HepG2 (cell line): ENCODE data around the gene ARVCF. TPM values are rescaled to one million over a fixed set of nuclear protein-coding genes. Genes with fewer than 3 reads are reported as not detected.
A peak's percentile ranks its signal among the peaks of the same experiment; 100 is the strongest.

Experiments
- AFF4 ChIP-seq: sonication (generic); formaldehyde crosslinking; IDR thresholded peaks from 2 replicates; pipeline ENCODE4 v1.4.0; 2020; ENCODE audit warnings: missing genetic modification reagents
- ARID4A ChIP-seq: sonication (generic); formaldehyde crosslinking; IDR thresholded peaks from 2 replicates; pipeline ENCODE4 v1.5.0; 2020; ENCODE audit warnings: mild to moderate bottlenecking, missing genetic modification reagents, borderline replicate concordance
- BATF2 ChIP-seq: sonication (generic); formaldehyde crosslinking; IDR thresholded peaks from 2 replicates; pipeline ENCODE4 v1.8.0; 2022; ENCODE audit warnings: mild to moderate bottlenecking, missing genetic modification reagents, moderate library complexity
- BORCS8-MEF2B ChIP-seq: sonication (generic); formaldehyde crosslinking; IDR thresholded peaks from 2 replicates; pipeline ENCODE4 v1.8.0; 2022; ENCODE audit warnings: mild to moderate bottlenecking, missing genetic modification reagents
- ELF3 ChIP-seq: IDR thresholded peaks from 2 replicates; pipeline ENCODE4 v1.6.1; 2016; ENCODE audit warnings: missing genetic modification reagents, missing compliant biosample characterization
- IRF2 ChIP-seq: IDR thresholded peaks from 2 replicates; pipeline ENCODE4 v1.6.1; 2018; ENCODE audit warnings: missing genetic modification reagents, missing compliant biosample characterization
- JARID2 ChIP-seq: sonication (generic); formaldehyde crosslinking; IDR thresholded peaks from 2 replicates; pipeline ENCODE4 v1.8.1; 2023; ENCODE audit warnings: missing genetic modification reagents, inconsistent platforms; ENCODE audit not compliant: insufficient replicate concordance
- MNT ChIP-seq: fragments of 450-650 bp; IDR thresholded peaks from 2 replicates; pipeline ENCODE4 v1.6.1; 2016
- MTF1 ChIP-seq: sonication (generic); formaldehyde crosslinking; IDR thresholded peaks from 2 replicates; pipeline ENCODE4 v1.5.0; 2020; ENCODE audit warnings: missing genetic modification reagents
- PCBP2 ChIP-seq: fragments of 200-400 bp; formaldehyde crosslinking; optimal IDR thresholded peaks from 2 replicates; pipeline ENCODE3; 2018; ENCODE audit warnings: low read length, low read depth; ENCODE audit not compliant: poor library complexity, severe bottlenecking
- ZNF280B ChIP-seq: sonication (generic); formaldehyde crosslinking; IDR thresholded peaks from 2 replicates; pipeline ENCODE4 v1.5.0; 2020; ENCODE audit warnings: missing genetic modification reagents, mild to moderate bottlenecking, borderline replicate concordance
- ZNF30 ChIP-seq: sonication (generic); formaldehyde crosslinking; IDR thresholded peaks from 2 replicates; pipeline ENCODE4 v1.5.0; 2020; ENCODE audit warnings: mild to moderate bottlenecking, missing genetic modification reagents
- ZNF451 ChIP-seq: sonication (generic); formaldehyde crosslinking; IDR thresholded peaks from 2 replicates; pipeline ENCODE4 v1.5.0; 2020; ENCODE audit warnings: mild to moderate bottlenecking, missing genetic modification reagents
- ZNF501 ChIP-seq: sonication (generic); formaldehyde crosslinking; IDR thresholded peaks from 2 replicates; pipeline ENCODE4 v1.5.1; 2020; ENCODE audit warnings: mild to moderate bottlenecking, moderate library complexity, missing genetic modification reagents
- ZNF569 ChIP-seq: sonication (generic); formaldehyde crosslinking; IDR thresholded peaks from 2 replicates; pipeline ENCODE4 v1.5.0; 2020; ENCODE audit warnings: mild to moderate bottlenecking, missing genetic modification reagents, moderate library complexity, borderline replicate concordance
- ZNF607 ChIP-seq: sonication (generic); formaldehyde crosslinking; IDR thresholded peaks from 2 replicates; pipeline ENCODE4 v1.5.1; 2020; ENCODE audit warnings: missing genetic modification reagents, mild to moderate bottlenecking, borderline replicate concordance
- polyA plus RNA-seq, 8 experiments: library from polyadenylated mRNA; depleted of rRNA in 3 of 8; stranded (reverse) in 7 of 8; unstranded in 1 of 8; fragments of >200 nt; fragmentation: Illumina TruSeq in 4 of 8; extraction: Trizol in 4 of 8; gene quantifications; 2 replicates each; pipeline versions ENCODE4 v1.2.1 to v1.2.3, GENCODE V29; 2011 to 2016; ENCODE audit warnings: low read depth in 4 of 8, missing spikeins in 1 of 8, mixed read lengths in 1 of 8; ENCODE audit not compliant: insufficient read depth in 1 of 8
- total RNA-seq, 5 experiments: library from RNA; depleted of rRNA; stranded (reverse); fragments of >200 nt; fragmentation: Illumina TruSeq; extraction: Trizol; gene quantifications; 2 replicates each; pipeline ENCODE4 v1.2.3, GENCODE V29; 2016; ENCODE audit warnings: low read depth in 1 of 5

ARVCF gene
- total and polyA plus RNA-seq, 2 of the 13 experiments (the other 11 are each of a cell fraction or from before 2014, with no cell fraction given): 16.4 to 17.7 TPM

GRCh38 chr22:19970479-19971275 is 45.9 kb downstream of the ARVCF start (continued):
- peak; percentile 61 for TF ChIP-seq JARID2
- TF ChIP-seq MNT: no peak
- TF ChIP-seq ZNF451 (CRISPR knock-in tag): peak; percentile 87
- peak; percentile 94 for TF ChIP-seq ELF3 (CRISPR knock-in tag)
- peak; percentile 17; the same call in 1 of the 2 replicates for TF ChIP-seq ARID4A (CRISPR knock-in tag)
- TF ChIP-seq MTF1 (CRISPR knock-in tag): no peak
- peak; percentile 80; the same call in 1 of the 2 replicates for TF ChIP-seq BORCS8-MEF2B (CRISPR knock-in tag)
- TF ChIP-seq ZNF569: no peak
- TF ChIP-seq BATF2 (CRISPR knock-in tag): no peak
- peak; percentile 59; the same call in 1 of the 2 replicates for TF ChIP-seq ZNF607 (CRISPR knock-in tag)
- peak; percentile 48; the same call in 1 of the 2 replicates for TF ChIP-seq ZNF280B (CRISPR knock-in tag)
- no peak for TF ChIP-seq ZNF30 (CRISPR knock-in tag)
- peak; percentile 94 for TF ChIP-seq ZNF501 (CRISPR knock-in tag)
- TF ChIP-seq AFF4: no peak
- peak; percentile 87; the same call in 1 of the 2 replicates for TF ChIP-seq IRF2 (CRISPR knock-in tag)
- TF ChIP-seq PCBP2: peak; percentile 75
